Adrenal gland (tissue), 5 donors: ENCODE measurements around the gene PM20D1.

Source experiments
- CTCF ChIP-seq, 6 experiments: fragments of 450-650 bp in 4 of 6; fragments of 200-600 bp in 2 of 6; sonication (generic) in 1 of 6; IDR thresholded peaks; 1 replicate in 5 of 6; 2 replicates in 1 of 6; pipeline versions ENCODE4 v1.5.1 to v1.8.0; 2016 to 2021; ENCODE audit warnings: antibody characterized with exemption in 6 of 6, mild to moderate bottlenecking in 2 of 6, moderate library complexity in 1 of 6
- POLR2A ChIP-seq, 2 donors: fragments of 450-650 bp; IDR thresholded peaks; one replicate each; pipeline ENCODE4 v1.6.1; 2017; ENCODE audit warnings: antibody characterized with exemption in 2 of 2, mild to moderate bottlenecking in 2 of 2, moderate library complexity in 1 of 2
- donor health status: DM: no; HTN: no; CAD: no.

DNA sequence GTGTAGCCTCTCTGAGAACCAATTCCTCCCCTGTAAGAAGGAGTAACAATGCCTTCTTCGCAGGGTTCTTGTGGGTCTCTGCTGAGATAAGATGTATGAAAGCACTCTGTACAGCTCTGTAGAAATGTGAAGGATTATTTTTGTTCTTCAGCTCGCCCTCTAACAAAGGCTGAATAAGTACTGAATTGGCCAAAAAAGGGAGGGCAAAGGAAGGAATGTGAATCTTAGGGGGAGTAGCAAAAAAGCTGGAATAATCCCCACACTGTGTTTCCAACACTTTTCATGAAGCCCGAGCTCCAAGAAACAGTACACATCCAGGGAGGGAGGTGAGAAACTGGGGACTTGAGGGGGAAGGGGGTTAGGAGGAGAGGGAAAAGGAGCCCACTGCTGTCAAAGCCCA, 22.9 kb downstream of the PM20D1 start:
- TF ChIP-seq CTCF (IDR thresholded peaks at IDR 0.05) (no peak), POLR2A (IDR thresholded peaks at IDR 0.05) (no peak)
